A673 (cell line): ENCODE measurements around the gene SRCIN1.
"Not testable (repeated sequence)": the region's sequence is repeated elsewhere in the genome, so short reads cannot be mapped to it uniquely, and the experiment has no call there.

Source experiments
- CTCF ChIP-seq: fragments of 300-800, 200-600 bp; sonication (generic); conservative IDR thresholded peaks from 2 replicates; pipeline ENCODE4 v1.5.1; 2017; ENCODE audit warnings: low read depth, mild to moderate bottlenecking, antibody characterized with exemption, low read length, moderate library complexity, mixed read lengths
- EZH2 ChIP-seq: fragments of 200-600 bp; sonication (generic); IDR thresholded peaks from 2 replicates; pipeline ENCODE4 v1.6.1; 2017; ENCODE audit warnings: borderline replicate concordance, low read depth, mild to moderate bottlenecking, mixed read lengths, antibody characterized with exemption, low read length; ENCODE audit not compliant: poor library complexity, severe bottlenecking

GRCh38 chr17:38650653-38651173, 45.0 kb upstream of the SRCIN1 start:
- not testable (repeated sequence) for TF ChIP-seq CTCF, EZH2
